ENCODE measurements around the gene RAB40C. TPM values are rescaled to one million over a fixed set of nuclear protein-coding genes. Genes with fewer than 3 reads are reported as not detected.

RAB40C gene
- total and polyA plus RNA-seq, 9 of the 15 experiments (the other 6 are each of a cell fraction or from before 2014, with no cell fraction given): 0.17 to 23.4 (median 8.7) TPM

DNA sequence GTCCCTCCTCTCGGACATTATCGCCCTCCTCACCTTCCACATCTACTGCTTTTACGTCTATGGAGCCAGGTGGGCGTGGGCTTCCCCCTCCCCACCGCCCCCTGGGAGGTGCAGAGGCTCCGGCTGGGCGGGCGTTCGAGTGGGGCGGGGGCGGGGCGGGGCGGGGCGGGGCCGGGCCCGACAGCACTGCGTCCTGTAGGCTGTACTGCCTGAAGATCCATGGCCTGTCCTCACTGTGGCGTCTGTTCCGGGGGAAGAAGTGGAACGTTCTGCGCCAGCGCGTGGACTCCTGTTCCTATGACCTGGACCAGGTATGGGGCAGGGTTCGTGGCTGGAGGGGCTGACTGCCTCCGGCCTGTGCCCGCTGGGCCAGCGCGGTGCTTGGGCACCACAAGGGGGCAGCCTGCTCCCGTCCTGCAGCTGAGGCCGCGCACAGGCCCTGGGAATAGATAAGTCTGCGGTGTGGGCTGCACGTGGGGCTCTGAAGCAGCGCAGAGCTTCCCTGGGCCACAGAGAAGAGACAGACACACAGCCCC, 10.9 kb upstream of the RAB40C start (continued):
- TF ChIP-seq, protein P1, sequence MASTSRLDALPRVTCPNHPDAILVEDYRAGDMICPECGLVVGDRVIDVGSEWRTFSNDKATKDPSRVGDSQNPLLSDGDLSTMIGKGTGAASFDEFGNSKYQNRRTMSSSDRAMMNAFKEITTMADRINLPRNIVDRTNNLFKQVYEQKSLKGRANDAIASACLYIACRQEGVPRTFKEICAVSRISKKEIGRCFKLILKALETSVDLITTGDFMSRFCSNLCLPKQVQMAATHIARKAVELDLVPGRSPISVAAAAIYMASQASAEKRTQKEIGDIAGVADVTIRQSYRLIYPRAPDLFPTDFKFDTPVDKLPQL (IDR thresholded peaks at IDR 0.05; ENCODE audit: extremely low read depth, insufficient read length): no peak
- TF ChIP-seq SIX5 (IDR thresholded peaks at IDR 0.05; ENCODE audit: borderline replicate concordance in 1 of 2, insufficient read depth in 1 of 2, low read depth in 1 of 2, low read length in 2 of 2) (no peak), EGR1 (conservative IDR thresholded peaks at IDR 0.05) (no peak), CREM (IDR thresholded peaks at IDR 0.05; ENCODE audit: low read depth) (peak; percentile 68; the same call in 1 of the 2 replicates), SP2 (IDR thresholded peaks at IDR 0.05; ENCODE audit: extremely low read depth, low read depth, low read length, poor library complexity, severe bottlenecking) (no peak), SMARCA4 (IDR thresholded peaks at IDR 0.05) (0 out of 2 replicates have a peak, but pooled peaks have one; percentile 30), MXI1 (IDR thresholded peaks at IDR 0.05; ENCODE audit: low read depth, low read length) (peak; percentile 72; the same call in 1 of the 2 replicates), ARID2 (IDR thresholded peaks at IDR 0.05) (peak; percentile 59; the same call in 1 of the 2 replicates), ZBTB8A (IDR thresholded peaks at IDR 0.05; ENCODE audit: partially characterized antibody) (no peak), FOXP1 (CRISPR knock-in tag; IDR thresholded peaks at IDR 0.05) (peak; percentile 89), ZNF217 (CRISPR knock-in tag; IDR thresholded peaks at IDR 0.05) (no peak), MTA3 (IDR thresholded peaks at IDR 0.05; ENCODE audit: borderline replicate concordance) (peak; percentile 90), BRD4 (IDR thresholded peaks at IDR 0.05) (no peak), ELF1 (tag; IDR thresholded peaks at IDR 0.05) (no peak)
- TF ChIP-seq, protein P2, sequence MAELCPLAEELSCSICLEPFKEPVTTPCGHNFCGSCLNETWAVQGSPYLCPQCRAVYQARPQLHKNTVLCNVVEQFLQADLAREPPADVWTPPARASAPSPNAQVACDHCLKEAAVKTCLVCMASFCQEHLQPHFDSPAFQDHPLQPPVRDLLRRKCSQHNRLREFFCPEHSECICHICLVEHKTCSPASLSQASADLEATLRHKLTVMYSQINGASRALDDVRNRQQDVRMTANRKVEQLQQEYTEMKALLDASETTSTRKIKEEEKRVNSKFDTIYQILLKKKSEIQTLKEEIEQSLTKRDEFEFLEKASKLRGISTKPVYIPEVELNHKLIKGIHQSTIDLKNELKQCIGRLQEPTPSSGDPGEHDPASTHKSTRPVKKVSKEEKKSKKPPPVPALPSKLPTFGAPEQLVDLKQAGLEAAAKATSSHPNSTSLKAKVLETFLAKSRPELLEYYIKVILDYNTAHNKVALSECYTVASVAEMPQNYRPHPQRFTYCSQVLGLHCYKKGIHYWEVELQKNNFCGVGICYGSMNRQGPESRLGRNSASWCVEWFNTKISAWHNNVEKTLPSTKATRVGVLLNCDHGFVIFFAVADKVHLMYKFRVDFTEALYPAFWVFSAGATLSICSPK (IDR thresholded peaks at IDR 0.05; ENCODE audit: borderline replicate concordance): no peak
- TF ChIP-seq, protein P3, sequence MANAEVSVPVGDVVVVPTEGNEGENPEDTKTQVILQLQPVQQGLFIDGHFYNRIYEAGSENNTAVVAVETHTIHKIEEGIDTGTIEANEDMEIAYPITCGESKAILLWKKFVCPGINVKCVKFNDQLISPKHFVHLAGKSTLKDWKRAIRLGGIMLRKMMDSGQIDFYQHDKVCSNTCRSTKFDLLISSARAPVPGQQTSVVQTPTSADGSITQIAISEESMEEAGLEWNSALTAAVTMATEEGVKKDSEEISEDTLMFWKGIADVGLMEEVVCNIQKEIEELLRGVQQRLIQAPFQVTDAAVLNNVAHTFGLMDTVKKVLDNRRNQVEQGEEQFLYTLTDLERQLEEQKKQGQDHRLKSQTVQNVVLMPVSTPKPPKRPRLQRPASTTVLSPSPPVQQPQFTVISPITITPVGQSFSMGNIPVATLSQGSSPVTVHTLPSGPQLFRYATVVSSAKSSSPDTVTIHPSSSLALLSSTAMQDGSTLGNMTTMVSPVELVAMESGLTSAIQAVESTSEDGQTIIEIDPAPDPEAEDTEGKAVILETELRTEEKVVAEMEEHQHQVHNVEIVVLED (CRISPR knock-in tag; IDR thresholded peaks at IDR 0.05): no peak
- TF ChIP-seq, protein P4, sequence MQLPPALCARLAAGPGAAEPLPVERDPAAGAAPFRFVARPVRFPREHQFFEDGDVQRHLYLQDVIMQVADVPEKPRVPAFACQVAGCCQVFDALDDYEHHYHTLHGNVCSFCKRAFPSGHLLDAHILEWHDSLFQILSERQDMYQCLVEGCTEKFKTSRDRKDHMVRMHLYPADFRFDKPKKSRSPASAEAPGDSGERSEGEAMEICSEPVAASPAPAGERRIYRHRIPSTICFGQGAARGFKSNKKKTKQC (CRISPR knock-in tag; IDR thresholded peaks at IDR 0.05): peak; percentile 89; the same call in 1 of the 2 replicates
- TF ChIP-seq, protein P5, sequence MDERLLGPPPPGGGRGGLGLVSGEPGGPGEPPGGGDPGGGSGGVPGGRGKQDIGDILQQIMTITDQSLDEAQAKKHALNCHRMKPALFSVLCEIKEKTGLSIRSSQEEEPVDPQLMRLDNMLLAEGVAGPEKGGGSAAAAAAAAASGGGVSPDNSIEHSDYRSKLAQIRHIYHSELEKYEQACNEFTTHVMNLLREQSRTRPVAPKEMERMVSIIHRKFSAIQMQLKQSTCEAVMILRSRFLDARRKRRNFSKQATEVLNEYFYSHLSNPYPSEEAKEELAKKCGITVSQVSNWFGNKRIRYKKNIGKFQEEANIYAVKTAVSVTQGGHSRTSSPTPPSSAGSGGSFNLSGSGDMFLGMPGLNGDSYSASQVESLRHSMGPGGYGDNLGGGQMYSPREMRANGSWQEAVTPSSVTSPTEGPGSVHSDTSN (CRISPR knock-in tag; IDR thresholded peaks at IDR 0.05; ENCODE audit: low read depth): no peak
- TF ChIP-seq, protein P5 (tag; conservative IDR thresholded peaks at IDR 0.05; ENCODE audit: low read depth): no peak
